ENCODE measurements around the gene PIP5KL1.

PIP5KL1 gene

DNA sequence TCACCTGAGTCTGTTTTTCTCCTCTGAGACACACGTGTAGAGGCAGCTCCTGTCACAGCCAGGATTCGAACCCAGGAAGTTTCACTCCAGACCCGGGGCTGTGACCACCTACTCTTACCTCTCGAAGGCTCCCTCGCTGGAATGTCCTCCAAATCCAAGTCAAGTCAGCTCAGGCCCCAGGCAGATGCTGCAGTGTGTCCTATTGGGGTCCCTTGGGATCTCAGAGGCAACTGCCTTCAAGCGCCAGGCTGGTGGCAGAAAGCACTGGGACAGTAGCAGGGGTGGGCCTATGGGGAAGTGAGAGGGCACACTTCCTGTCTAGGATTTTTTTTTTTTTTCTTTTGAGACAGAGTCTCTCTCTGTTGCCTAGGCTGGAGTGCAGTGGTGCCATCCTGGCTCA is 13.0 kb downstream of the PIP5KL1 start:
- no peaks in the 10 kb centered on the region for H3K79me2 ChIP-seq (ENCODE audit: insufficient read depth, low read length)
- no peaks in the 10 kb centered on the region for H3K9me3 ChIP-seq (ENCODE audit: insufficient read depth, low read depth, low read length)
- no peak overlapping the region for H2AFZ ChIP-seq (ENCODE audit: low read length)
- H3K4me3 ChIP-seq (ENCODE audit: low read length, poor library complexity, severe bottlenecking), result peak overlapping the region; percentile 71
- H4K20me1 ChIP-seq (ENCODE audit: insufficient read depth, low read length, poor library complexity, severe bottlenecking), result no peaks in the 10 kb centered on the region
- no peaks in the 10 kb centered on the region for H3K27me3 ChIP-seq (ENCODE audit: insufficient read depth, low read length, poor library complexity, severe bottlenecking)
- peak overlapping the region; percentile 86 for H3K4me2 ChIP-seq (ENCODE audit: low read depth, low read length, poor library complexity, severe bottlenecking)
- H3F3A ChIP-seq (ENCODE audit: low read depth), result no peaks in the 10 kb centered on the region
- TF ChIP-seq, protein P1, sequence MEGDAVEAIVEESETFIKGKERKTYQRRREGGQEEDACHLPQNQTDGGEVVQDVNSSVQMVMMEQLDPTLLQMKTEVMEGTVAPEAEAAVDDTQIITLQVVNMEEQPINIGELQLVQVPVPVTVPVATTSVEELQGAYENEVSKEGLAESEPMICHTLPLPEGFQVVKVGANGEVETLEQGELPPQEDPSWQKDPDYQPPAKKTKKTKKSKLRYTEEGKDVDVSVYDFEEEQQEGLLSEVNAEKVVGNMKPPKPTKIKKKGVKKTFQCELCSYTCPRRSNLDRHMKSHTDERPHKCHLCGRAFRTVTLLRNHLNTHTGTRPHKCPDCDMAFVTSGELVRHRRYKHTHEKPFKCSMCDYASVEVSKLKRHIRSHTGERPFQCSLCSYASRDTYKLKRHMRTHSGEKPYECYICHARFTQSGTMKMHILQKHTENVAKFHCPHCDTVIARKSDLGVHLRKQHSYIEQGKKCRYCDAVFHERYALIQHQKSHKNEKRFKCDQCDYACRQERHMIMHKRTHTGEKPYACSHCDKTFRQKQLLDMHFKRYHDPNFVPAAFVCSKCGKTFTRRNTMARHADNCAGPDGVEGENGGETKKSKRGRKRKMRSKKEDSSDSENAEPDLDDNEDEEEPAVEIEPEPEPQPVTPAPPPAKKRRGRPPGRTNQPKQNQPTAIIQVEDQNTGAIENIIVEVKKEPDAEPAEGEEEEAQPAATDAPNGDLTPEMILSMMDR (conservative IDR thresholded peaks at IDR 0.05; ENCODE audit: low read length), result no peak
- TF ChIP-seq EZH2phosphoT487 (IDR thresholded peaks at IDR 0.05; ENCODE audit: borderline replicate concordance), result no peak
- peak overlapping the region; percentile 24 for H3K9ac ChIP-seq (ENCODE audit: low read depth, low read length, poor library complexity, severe bottlenecking)
- H3K9me2 ChIP-seq (replicated peaks; ENCODE audit: low read depth, low read length), result no peaks in the 10 kb centered on the region
- H3K36me3 ChIP-seq (ENCODE audit: insufficient read depth, low read length), result no peaks in the 10 kb centered on the region
- H3K4me1 ChIP-seq (ENCODE audit: insufficient read depth, low read length, poor library complexity, severe bottlenecking), result peaks cover 31% of the 10 kb centered on the region

DNA sequence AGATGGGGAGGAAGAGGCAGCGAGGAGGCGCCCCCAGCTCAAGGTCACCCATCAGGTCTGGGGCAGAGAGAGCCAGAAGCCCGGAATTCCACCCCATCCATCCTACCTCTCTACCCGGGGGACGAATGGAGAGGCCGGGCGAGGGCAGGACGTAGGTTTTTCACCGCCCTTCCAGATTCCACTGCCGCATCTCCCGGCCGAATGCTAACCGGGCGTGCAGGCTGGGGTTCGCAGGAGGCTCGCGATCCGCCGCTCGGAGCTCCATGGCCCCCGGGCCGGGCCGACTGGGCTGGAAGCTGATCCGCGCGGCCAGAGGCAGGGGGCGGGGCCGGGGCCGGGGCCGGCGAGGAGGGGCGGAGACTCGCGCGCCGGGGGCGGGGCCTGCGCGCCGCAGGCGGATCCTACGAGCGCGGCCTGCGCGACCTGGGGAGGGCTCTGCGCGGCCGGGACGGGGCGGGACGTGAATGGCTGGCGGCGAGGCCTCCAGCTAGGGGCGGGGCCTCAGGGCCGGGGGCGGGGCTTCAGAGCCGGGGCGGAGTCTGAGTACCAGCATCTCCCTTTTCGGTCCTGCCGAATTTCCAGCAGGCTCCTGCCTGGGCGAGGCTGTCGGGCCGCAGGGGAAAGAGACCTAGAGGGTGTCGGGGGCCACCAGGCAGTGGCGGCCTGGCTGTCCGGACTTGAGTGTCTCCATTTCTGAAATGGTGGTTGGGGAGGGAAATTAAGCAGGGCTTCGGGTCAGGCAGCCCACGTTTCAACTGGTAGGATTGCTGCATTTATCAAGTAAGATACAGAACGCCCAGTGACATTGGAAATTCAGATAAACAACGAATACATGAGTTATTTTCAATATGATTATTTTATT is 13.6 kb downstream of the PIP5KL1 start, which contains the start of gene ST6GALNAC4:
TSS of gene ST6GALNAC4 (minus strand) at position 322 of the 862 bp plus-strand sequence. CDS start 622 bp downstream, outside the sequence.
- H3K9me2 ChIP-seq (replicated peaks; ENCODE audit: low read depth, low read length), result no peaks in the 10 kb centered on the region
- peak within 1 kb of the TSS; percentile 80 for H3K4me3 ChIP-seq (ENCODE audit: low read length, poor library complexity, severe bottlenecking)
- no peaks in the 10 kb centered on the region for H3K27me3 ChIP-seq (ENCODE audit: insufficient read depth, low read length, poor library complexity, severe bottlenecking)
- H3K9ac ChIP-seq (ENCODE audit: low read depth, low read length, poor library complexity, severe bottlenecking), result peak within 1 kb of the TSS; percentile 73
- H3K9me3 ChIP-seq (ENCODE audit: insufficient read depth, low read depth, low read length), result no peaks in the 10 kb centered on the region
- no peaks in the 10 kb centered on the region for H3F3A ChIP-seq (ENCODE audit: low read depth)
- peak within 1 kb of the TSS; percentile 89 for H2AFZ ChIP-seq (ENCODE audit: low read length)
- no peaks in the 10 kb centered on the region for H3K36me3 ChIP-seq (ENCODE audit: insufficient read depth, low read length)
- no peak for TF ChIP-seq EZH2phosphoT487 (IDR thresholded peaks at IDR 0.05; ENCODE audit: borderline replicate concordance)
- TF ChIP-seq, protein P1 (conservative IDR thresholded peaks at IDR 0.05; ENCODE audit: low read length), result no peak
- peaks cover 31% of the 10 kb centered on the region for H3K4me1 ChIP-seq (ENCODE audit: insufficient read depth, low read length, poor library complexity, severe bottlenecking)
- no peaks in the 10 kb centered on the region for H4K20me1 ChIP-seq (ENCODE audit: insufficient read depth, low read length, poor library complexity, severe bottlenecking)
- peak within 1 kb of the TSS; percentile 86 for H3K4me2 ChIP-seq (ENCODE audit: low read depth, low read length, poor library complexity, severe bottlenecking)
- no peaks in the 10 kb centered on the region for H3K79me2 ChIP-seq (ENCODE audit: insufficient read depth, low read length)

GRCh38 chr9:127915801-127916719 is 14.5 kb downstream of the PIP5KL1 start:
- H3K27me3 ChIP-seq (ENCODE audit: insufficient read depth, low read length, poor library complexity, severe bottlenecking), result no peaks in the 10 kb centered on the region
- no peaks in the 10 kb centered on the region for H4K20me1 ChIP-seq (ENCODE audit: insufficient read depth, low read length, poor library complexity, severe bottlenecking)
- no peaks in the 10 kb centered on the region for H3K9me3 ChIP-seq (ENCODE audit: insufficient read depth, low read depth, low read length)
- no peaks in the 10 kb centered on the region for H3K9me2 ChIP-seq (replicated peaks; ENCODE audit: low read depth, low read length)
- H3K4me2 ChIP-seq (ENCODE audit: low read depth, low read length, poor library complexity, severe bottlenecking), result peak overlapping the region; percentile 86
- H3K4me1 ChIP-seq (ENCODE audit: insufficient read depth, low read length, poor library complexity, severe bottlenecking), result peaks cover 31% of the 10 kb centered on the region
- peak overlapping the region; percentile 73 for H3K9ac ChIP-seq (ENCODE audit: low read depth, low read length, poor library complexity, severe bottlenecking)
- H3K4me3 ChIP-seq (ENCODE audit: low read length, poor library complexity, severe bottlenecking), result peak overlapping the region; percentile 80
- H3K36me3 ChIP-seq (ENCODE audit: insufficient read depth, low read length), result no peaks in the 10 kb centered on the region
- H2AFZ ChIP-seq (ENCODE audit: low read length), result peak overlapping the region; percentile 89
- no peak for TF ChIP-seq EZH2phosphoT487 (IDR thresholded peaks at IDR 0.05; ENCODE audit: borderline replicate concordance)
- TF ChIP-seq, protein P1 (conservative IDR thresholded peaks at IDR 0.05; ENCODE audit: low read length), result no peak
- H3K79me2 ChIP-seq (ENCODE audit: insufficient read depth, low read length), result no peaks in the 10 kb centered on the region
- no peaks in the 10 kb centered on the region for H3F3A ChIP-seq (ENCODE audit: low read depth)
